ENCODE data around the gene SPATA13.

SPATA13 gene

GRCh38 chr13:24242100-24242499 lies 81.6 kb downstream of the SPATA13 start (continued):
- TF ChIP-seq ZSCAN4 (tag by site-specific recombination; IDR thresholded peaks at IDR 0.05) (no peak), ZFP37 (tag by site-specific recombination; IDR thresholded peaks at IDR 0.05) (no peak), GLI2 (tag by site-specific recombination; IDR thresholded peaks at IDR 0.05; ENCODE audit: borderline replicate concordance, low read depth) (no peak)

- H3K27ac ChIP-seq (ENCODE audit: extremely low read depth, low read depth, low read length): no peak overlapping the region
- POLR2A ChIA-PET: no interaction called here
- TF ChIP-seq ZNF10 (tag by site-specific recombination; IDR thresholded peaks at IDR 0.05) (no peak), ZNF114 (tag by site-specific recombination; IDR thresholded peaks at IDR 0.05) (no peak), ATF2 (tag by site-specific recombination; IDR thresholded peaks at IDR 0.05; ENCODE audit: low read depth) (no peak), ZNF664 (tag by site-specific recombination; IDR thresholded peaks at IDR 0.05) (no peak), ZNF610 (tag by site-specific recombination; IDR thresholded peaks at IDR 0.05; ENCODE audit: borderline replicate concordance) (no peak), ZNF362 (tag by site-specific recombination; IDR thresholded peaks at IDR 0.05) (no peak), SP7 (tag by site-specific recombination; IDR thresholded peaks at IDR 0.05) (no peak), ZNF521 (tag by site-specific recombination; IDR thresholded peaks at IDR 0.05) (no peak), REPIN1 (tag by site-specific recombination; IDR thresholded peaks at IDR 0.05; ENCODE audit: low read depth) (no peak), ZNF121 (tag by site-specific recombination; IDR thresholded peaks at IDR 0.05) (no peak), ZNF416 (tag by site-specific recombination; IDR thresholded peaks at IDR 0.05) (no peak), ZNF626 (tag by site-specific recombination; IDR thresholded peaks at IDR 0.05) (no peak)
- H3K36me3 ChIP-seq (ENCODE audit: control insufficient read depth in 2 of 2, insufficient read depth in 1 of 2, low read length in 2 of 2): no peaks in the 10 kb centered on the region
- CTCF ChIA-PET: no interaction called here
- no peak overlapping the region for H3K4me3 ChIP-seq (ENCODE audit: low read depth, low read length)
- no peaks in the 10 kb centered on the region for H3K4me1 ChIP-seq (ENCODE audit: control insufficient read depth, insufficient read depth, low read length)
- no peaks in the 10 kb centered on the region for H3K9me3 ChIP-seq (ENCODE audit: control insufficient read depth, insufficient read depth, low read depth, low read length)
Observed at GRCh38 chr13:24243302-24243701, 82.8 kb downstream of the SPATA13 start.

- Histone ChIP-seq H3K27ac (ENCODE audit: extremely low read depth, low read depth, low read length) (no peak overlapping the region), H3K9me3 (ENCODE audit: control insufficient read depth, insufficient read depth, low read depth, low read length) (no peaks in the 10 kb centered on the region), H3K36me3 (ENCODE audit: control insufficient read depth in 2 of 2, insufficient read depth in 1 of 2, low read length in 2 of 2) (no peaks in the 10 kb centered on the region), H3K4me1 (ENCODE audit: control insufficient read depth, insufficient read depth, low read length) (no peaks in the 10 kb centered on the region), H3K4me3 (ENCODE audit: low read depth, low read length) (no peak overlapping the region)
- CTCF ChIA-PET: interaction anchor here (0.7 kb wide), 1 partner anchor 642 kb away, joined by 3 read pairs; no protein-coding TSS in a partner anchor
- TF ChIP-seq ZNF362 (tag by site-specific recombination; IDR thresholded peaks at IDR 0.05) (no peak), ZNF626 (tag by site-specific recombination; IDR thresholded peaks at IDR 0.05) (no peak)
- POLR2A ChIA-PET: no interaction called here
Observed at GRCh38 chr13:24244802-24245201, 84.3 kb downstream of the SPATA13 start.

- no peaks in the 10 kb centered on the region for H3K9me3 ChIP-seq (ENCODE audit: control insufficient read depth, insufficient read depth, low read depth, low read length)
- H3K27ac ChIP-seq (ENCODE audit: extremely low read depth, low read depth, low read length): no peak overlapping the region
- no peak overlapping the region for H3K4me3 ChIP-seq (ENCODE audit: low read depth, low read length)
- ChIA-PET CTCF (no interaction called here), POLR2A (no interaction called here)
- H3K36me3 ChIP-seq (ENCODE audit: control insufficient read depth in 2 of 2, insufficient read depth in 1 of 2, low read length in 2 of 2): peaks cover 0 to 3% of the 10 kb centered on the region in 2 experiments; a peak in 1 of 3 replicates
- TF ChIP-seq HIC1 (tag by site-specific recombination; IDR thresholded peaks at IDR 0.05): no peak
- H3K4me1 ChIP-seq (ENCODE audit: control insufficient read depth, insufficient read depth, low read length): no peaks in the 10 kb centered on the region
Observed at GRCh38 chr13:24247016-24247415, 86.5 kb downstream of the SPATA13 start.

Data from HEK293 (cell line).